GM10266 (cell line): Measurements from ENCODE around the gene GRAMD1B.

Source experiments
- DNase-seq: peaks from one replicate; pipeline ENCODE4 v3.0.0; 2012; ENCODE audit errors: extremely low spot score
- TF ChIP-seq, protein P1 (sequence below): IDR thresholded peaks from 2 replicates; pipeline ENCODE4 v1.5.1; 2012; ENCODE audit warnings: mild to moderate bottlenecking, low read depth; ENCODE audit not compliant: control insufficient read depth, insufficient read depth; ENCODE audit errors: missing control alignments

GRAMD1B gene

DNA sequence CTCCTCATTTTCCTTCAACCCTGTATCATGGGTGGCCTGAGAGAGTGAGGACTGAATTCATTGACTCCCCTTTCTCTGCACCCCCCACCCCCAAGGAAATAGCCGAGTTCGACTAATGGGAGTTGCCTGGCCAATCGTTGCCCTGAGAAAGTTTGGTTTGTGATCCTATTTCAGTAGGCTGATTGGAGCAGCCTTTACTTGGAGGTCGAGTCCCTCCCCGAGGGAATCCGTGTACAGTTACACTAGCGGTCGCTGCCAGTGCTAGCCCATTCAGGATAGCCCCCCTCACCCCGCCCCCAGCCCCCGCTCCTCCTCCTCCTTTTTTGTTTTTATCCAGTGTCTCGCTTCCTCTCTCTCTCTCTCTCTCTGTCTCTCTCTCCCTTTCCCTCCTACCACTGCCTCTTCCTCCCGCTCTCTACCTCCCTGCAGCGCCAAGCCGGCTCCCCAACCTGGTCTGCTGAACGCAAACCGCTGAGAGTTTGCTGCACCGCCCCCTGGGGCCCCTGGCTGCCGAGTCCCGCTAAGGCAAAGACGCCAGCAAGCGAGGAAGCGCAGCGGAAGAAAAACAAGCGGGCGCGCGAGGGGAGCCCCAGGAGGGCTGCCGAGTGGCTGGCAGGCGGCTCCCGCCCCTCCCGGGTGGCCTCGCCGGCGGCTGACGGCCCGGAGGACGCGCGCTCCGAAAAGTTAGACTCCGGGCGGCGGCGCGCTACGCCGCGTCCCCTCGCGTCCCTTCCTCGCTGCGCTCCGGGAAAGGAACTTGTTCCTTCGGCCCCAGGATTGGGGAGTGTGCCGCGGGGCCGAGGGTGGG is at the start of gene GRAMD1B:
TSS of gene GRAMD1B (plus strand) at position 357 of the 808 bp plus-strand sequence. CDS start 524 bp downstream, outside the sequence.
- TF ChIP-seq, protein P1, sequence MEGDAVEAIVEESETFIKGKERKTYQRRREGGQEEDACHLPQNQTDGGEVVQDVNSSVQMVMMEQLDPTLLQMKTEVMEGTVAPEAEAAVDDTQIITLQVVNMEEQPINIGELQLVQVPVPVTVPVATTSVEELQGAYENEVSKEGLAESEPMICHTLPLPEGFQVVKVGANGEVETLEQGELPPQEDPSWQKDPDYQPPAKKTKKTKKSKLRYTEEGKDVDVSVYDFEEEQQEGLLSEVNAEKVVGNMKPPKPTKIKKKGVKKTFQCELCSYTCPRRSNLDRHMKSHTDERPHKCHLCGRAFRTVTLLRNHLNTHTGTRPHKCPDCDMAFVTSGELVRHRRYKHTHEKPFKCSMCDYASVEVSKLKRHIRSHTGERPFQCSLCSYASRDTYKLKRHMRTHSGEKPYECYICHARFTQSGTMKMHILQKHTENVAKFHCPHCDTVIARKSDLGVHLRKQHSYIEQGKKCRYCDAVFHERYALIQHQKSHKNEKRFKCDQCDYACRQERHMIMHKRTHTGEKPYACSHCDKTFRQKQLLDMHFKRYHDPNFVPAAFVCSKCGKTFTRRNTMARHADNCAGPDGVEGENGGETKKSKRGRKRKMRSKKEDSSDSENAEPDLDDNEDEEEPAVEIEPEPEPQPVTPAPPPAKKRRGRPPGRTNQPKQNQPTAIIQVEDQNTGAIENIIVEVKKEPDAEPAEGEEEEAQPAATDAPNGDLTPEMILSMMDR, result no peak
- DNase-seq, result peak; percentile 77

DNA sequence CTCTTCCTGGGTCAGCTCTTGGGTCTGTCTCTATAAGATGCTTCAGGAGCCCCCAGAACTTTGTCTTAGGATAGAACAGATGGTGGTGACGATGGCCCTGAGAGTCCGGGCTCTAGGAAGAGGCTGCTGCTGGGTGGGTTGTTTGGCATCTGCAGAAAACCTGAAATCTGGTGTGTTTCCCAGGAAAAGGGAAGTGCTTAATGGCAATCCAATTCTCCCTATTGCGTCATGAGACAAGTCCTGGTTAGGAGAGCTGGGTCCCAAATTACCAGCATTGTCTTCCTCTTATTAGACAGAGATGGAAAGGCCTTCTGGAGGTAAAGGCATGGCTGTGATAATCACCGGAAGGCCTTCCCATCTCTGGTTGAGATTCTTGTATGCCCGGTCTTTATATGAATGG is 48.9 kb upstream of the GRAMD1B start:
- DNase-seq, result no peak
- TF ChIP-seq, protein P1, result no peak

DNA sequence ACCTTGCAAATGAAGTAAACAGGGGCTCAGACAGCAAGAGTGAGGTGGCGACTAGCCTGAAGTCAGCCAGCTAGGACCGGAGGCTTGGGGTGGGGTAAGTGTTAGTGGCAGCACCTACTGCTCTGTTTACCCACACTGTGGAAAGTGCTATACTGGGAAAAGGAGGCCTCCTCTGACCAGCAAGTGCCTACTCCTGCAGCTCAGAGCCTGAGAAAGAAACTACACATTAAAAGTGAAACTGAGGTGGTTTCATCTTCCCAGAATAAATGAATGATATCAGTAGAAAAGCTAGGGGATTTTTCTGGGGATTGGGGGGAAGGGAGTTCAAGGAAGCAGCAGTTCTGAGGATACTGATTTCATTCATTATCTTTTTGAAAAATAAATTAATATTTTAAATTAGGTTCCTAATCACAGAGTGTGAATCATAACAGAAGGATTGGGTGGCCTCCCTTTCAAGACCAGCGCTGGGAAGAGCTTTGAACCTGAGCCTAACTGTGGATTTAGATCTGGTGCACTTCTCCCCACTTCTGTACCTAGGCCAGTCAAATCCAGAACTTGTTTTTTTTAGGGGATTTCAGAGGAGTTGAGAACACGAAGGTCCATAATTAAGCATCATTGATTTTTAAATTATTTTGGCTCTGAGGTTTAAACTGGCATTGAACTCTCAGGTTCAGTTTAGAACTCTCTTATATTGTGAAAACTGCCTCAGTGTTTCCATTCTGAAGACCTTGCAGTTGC is 48.1 kb upstream of the GRAMD1B start:
- peak; percentile 44 for DNase-seq
- TF ChIP-seq, protein P1, result no peak

DNA sequence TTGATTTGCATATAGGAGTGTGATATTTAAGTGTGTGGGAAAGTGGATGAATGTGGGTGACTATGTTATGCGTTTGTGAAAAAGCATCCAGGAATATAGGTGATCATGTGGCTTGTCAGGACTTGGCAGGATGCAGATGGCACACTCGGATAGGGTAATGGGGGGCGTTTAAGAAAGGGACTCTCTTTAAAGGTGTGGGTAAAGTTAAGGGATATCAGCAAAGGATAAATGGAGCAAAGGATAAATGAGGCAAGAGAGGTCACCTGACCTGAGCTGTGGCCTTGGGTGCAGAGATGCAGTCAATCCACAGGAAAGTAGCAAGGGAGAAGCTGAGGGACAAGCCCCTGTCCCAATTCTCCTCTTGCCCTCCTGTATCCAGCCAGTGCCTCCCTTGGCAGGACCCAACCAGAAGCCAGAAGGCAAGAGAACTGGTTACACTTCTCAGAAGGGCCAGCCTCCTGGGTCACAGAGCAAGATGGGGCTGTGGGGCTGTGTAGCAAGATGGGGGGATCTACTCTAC is 47.5 kb upstream of the GRAMD1B start:
- no peak for DNase-seq

DNA sequence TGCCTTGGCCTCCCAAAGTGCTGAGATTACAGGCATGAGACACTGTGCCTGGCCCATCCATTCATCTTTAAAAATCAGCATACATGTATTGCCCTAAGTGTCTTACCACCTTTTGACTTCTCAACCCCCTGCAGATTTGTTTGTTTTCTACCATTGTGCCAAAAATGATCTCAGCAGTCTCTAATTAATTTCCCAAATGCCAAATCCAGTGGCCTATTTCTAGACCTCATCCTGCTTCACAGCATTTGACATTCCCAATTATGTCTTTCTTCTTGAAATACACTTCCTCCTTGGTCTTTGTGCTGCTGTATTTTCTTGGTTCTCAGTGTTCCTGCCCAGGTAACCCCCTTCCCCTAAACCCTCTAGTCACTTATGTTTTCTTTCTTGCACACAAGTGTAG is 46.0 kb upstream of the GRAMD1B start:
- TF ChIP-seq, protein P1, result no peak

More for the DNA sequence above, 47.5 kb upstream of the GRAMD1B start:
- TF ChIP-seq, protein P1, result no peak

DNA sequence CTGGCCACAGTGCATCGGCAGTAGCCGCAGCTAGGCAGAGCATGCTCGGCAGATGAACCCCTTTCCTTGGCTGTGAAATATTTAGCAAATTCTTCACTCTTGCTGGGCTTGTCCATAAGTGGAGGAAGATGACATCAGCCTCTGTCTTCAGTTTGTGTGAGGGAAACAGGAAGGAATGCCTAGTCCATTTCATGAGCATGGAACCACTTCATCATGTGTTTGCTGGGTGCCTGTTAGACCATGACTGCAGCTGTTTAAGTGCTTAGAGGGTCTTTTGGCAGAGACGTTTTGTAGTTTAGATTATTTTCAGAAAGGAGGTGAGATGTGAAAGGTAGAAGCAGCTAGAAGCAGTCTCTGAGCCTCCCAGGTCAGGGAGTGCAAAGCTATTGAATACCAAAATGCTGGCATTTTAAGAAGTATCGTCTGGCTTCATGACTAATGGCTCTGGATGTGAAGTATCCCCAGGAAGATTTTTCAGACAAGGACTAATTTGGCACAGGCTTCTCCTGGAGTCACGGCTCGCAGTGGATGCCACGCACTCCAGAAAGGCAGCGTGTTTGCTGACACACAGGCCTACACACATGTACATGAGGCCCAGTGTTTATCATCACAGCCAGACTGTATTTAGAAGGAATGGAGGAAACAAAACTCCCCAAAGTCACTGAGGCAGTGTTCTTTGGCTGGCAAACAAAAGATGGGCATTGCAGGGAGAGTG is 43.1 kb upstream of the GRAMD1B start:
- DNase-seq, result no peak
- TF ChIP-seq, protein P1, result no peak

More for the DNA sequence above, 46.0 kb upstream of the GRAMD1B start:
- DNase-seq, result no peak

DNA sequence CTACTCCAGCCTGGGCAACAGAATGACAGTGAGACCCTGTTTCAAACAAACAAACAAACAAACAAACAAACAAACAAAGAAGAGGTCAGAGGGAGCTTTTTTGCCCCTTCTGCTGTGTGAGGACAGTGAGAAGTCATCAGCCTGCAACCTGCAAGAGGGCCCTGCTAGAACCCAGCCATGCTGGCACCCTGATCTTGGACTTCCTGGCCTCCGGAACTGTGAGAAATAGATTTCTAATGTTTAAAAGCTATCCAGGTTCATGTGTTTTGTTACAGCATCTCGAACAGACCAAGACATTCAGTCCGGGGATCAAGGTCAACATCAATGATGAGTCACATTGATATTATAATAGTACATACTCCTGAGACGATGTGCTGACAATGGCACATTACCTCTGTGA is 41.4 kb upstream of the GRAMD1B start:
- no peak for DNase-seq
- TF ChIP-seq, protein P1, result no peak
